ENCODE results near the gene MELK. TPM values are rescaled to one million over a fixed set of nuclear protein-coding genes. Genes with fewer than 3 reads are reported as not detected.

MELK gene
- polyA plus RNA-seq, 1 experiment: 14.7 TPM

DNA sequence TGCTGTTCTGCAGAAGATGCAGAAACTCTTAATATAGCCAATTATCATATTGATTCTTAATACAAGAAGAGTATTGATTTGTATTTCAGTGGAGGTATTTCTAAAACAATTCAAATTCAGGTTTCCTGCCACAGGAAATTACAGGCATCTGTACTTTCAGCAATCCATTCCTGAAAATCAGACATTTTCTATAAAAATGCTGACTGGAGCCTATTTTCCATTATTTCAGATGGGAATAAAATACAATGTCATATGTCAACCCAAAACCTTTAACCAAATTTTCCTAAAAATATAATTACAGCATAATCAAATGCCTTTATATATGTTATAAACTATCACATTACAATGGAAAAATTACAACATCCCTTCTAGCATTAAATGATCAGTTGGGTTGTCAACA is 131.5 kb downstream of the MELK start:
- H3K27me3 ChIP-seq (ENCODE audit: control insufficient read depth, insufficient read depth, low read length): no peaks in the 10 kb centered on the region
- ChIA-PET CTCF (no interaction called here), POLR2A (no interaction called here)
- no peak overlapping the region for H3K4me3 ChIP-seq (ENCODE audit: low read depth, low read length)
- no peaks in the 10 kb centered on the region for H3K36me3 ChIP-seq (ENCODE audit: control insufficient read depth, insufficient read depth, low read length)
- no peak for DNase-seq (ENCODE audit: low read depth)
- TF ChIP-seq, protein P1, sequence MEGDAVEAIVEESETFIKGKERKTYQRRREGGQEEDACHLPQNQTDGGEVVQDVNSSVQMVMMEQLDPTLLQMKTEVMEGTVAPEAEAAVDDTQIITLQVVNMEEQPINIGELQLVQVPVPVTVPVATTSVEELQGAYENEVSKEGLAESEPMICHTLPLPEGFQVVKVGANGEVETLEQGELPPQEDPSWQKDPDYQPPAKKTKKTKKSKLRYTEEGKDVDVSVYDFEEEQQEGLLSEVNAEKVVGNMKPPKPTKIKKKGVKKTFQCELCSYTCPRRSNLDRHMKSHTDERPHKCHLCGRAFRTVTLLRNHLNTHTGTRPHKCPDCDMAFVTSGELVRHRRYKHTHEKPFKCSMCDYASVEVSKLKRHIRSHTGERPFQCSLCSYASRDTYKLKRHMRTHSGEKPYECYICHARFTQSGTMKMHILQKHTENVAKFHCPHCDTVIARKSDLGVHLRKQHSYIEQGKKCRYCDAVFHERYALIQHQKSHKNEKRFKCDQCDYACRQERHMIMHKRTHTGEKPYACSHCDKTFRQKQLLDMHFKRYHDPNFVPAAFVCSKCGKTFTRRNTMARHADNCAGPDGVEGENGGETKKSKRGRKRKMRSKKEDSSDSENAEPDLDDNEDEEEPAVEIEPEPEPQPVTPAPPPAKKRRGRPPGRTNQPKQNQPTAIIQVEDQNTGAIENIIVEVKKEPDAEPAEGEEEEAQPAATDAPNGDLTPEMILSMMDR (IDR thresholded peaks at IDR 0.05; ENCODE audit: insufficient read depth, low read depth, low read length): no peak

DNA sequence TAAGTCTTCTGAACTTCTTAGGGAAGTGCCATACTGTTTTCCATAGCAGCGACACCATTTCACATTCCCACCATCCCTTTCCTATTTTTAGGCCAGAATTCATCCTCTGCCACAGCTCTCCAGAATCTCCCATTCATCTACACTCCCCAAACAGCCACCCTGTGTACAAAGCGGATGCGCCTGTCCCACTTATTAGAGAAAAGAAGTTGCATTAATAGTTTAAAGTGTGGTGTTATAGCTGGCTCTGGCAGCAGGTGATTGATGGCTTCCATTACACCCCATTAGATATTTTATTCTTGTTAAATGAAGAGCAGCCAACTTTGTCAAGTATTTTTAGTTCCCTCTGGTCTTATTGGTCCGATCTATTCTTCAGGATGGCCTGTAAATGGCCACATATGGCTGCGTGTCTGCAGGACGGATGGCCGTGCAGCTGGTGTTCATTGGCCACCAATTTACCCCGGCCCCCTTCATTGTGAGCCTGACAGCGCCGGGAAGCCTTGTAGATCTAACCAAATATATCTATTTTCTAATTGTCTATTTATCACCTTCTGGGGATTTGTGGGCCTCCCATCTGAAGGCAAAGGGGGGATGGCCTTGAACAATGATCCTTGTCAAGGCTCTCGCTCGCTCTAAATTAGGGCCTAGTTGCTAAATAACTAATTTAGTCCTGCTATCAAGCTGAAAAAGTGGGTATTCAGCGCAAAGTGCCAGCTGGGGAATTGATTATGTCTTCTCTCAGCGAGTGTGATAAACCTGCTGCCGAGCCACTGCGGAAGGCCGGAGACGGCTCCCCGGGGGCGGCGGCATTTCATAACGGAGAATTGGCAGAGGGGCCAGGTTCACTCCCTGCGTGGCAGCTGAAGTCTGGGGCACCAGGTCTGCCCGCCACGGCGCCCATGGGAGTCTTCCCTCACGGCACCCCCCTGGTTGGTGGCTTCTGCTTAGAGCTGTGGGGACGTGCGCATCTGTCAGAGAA is 141.1 kb downstream of the MELK start:
- Histone ChIP-seq H3K36me3 (ENCODE audit: control insufficient read depth, insufficient read depth, low read length) (no peaks in the 10 kb centered on the region), H3K4me3 (ENCODE audit: low read depth, low read length) (no peak overlapping the region), H3K27me3 (ENCODE audit: control insufficient read depth, insufficient read depth, low read length) (peaks cover 14% of the 10 kb centered on the region)
- TF ChIP-seq, protein P1 (IDR thresholded peaks at IDR 0.05; ENCODE audit: insufficient read depth, low read depth, low read length): no peak
- CTCF ChIA-PET: no interaction called here
- POLR2A ChIA-PET: no interaction called here
- no peak for DNase-seq (ENCODE audit: low read depth)

DNA sequence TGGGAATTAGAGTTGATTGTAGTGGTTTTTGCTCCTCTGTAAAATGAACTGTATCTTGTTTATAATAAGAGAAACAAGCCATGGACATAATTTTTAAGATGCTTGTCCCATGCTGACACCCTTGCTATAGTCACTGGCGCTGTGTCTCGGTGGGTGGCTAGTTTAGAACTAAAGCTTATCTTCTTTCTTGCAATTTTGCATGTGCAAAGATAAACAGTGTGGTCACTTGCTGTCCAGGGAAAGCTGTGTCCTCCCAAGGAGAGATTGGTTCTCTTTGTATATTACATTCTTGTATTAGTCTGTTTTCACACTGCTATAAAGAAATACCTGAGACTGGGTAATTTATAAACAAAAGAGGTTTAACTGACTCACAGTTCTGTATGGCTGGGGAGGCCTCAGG is 143.8 kb downstream of the MELK start:
- DNase-seq (ENCODE audit: low read depth): no peak
- ChIA-PET POLR2A (no interaction called here), CTCF (no interaction called here)
- Histone ChIP-seq H3K4me3 (ENCODE audit: low read depth, low read length) (no peak overlapping the region), H3K27me3 (ENCODE audit: control insufficient read depth, insufficient read depth, low read length) (peaks cover 8% of the 10 kb centered on the region), H3K36me3 (ENCODE audit: control insufficient read depth, insufficient read depth, low read length) (no peaks in the 10 kb centered on the region)
- TF ChIP-seq, protein P1 (IDR thresholded peaks at IDR 0.05; ENCODE audit: insufficient read depth, low read depth, low read length): no peak

DNA sequence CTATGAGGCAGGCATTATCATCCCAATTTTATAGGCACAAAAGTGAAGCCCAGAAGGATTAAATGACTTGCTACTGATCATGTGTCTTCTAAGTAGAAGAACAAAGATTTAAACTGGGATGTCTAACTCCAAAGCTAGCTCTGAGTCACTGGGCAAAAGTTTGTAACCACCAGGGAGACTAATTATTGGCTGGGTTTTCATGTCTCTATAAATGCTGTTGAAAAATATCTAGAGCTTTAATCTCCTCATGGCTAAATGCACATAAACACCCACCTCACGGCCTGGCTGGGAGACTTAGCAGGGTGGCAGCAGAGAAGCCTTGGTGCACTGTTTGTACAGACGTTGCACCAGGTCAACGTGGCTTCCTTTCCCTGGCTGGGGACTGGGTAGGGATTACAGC is 144.6 kb downstream of the MELK start:
- TF ChIP-seq, protein P1 (IDR thresholded peaks at IDR 0.05; ENCODE audit: insufficient read depth, low read depth, low read length): no peak
- POLR2A ChIA-PET: no interaction called here
- H3K4me3 ChIP-seq (ENCODE audit: low read depth, low read length): no peak overlapping the region
- H3K36me3 ChIP-seq (ENCODE audit: control insufficient read depth, insufficient read depth, low read length): no peaks in the 10 kb centered on the region
- peaks cover 8% of the 10 kb centered on the region for H3K27me3 ChIP-seq (ENCODE audit: control insufficient read depth, insufficient read depth, low read length)
- DNase-seq (ENCODE audit: low read depth): no peak
- CTCF ChIA-PET: no interaction called here

DNA sequence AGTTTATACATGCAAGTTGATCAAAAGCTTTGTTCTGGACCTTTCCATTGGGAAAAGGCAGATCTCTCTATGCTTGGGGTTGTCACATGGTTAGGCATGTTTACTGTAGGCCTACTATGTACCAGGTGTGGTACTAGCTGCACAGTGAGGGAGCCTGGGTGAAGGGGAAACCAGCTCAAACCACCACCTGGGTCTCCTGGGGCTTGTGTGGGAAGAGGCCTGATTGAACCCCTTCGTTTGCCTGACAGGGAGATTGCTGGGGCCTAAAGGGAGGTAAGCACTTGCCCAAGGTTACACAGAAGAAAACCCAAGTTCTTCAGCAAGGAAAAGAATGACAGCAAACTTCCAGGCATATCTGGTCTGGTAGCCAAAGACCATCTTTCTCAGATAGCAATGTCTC is 145.9 kb downstream of the MELK start:
- TF ChIP-seq, protein P1 (IDR thresholded peaks at IDR 0.05; ENCODE audit: insufficient read depth, low read depth, low read length): no peak
- Histone ChIP-seq H3K36me3 (ENCODE audit: control insufficient read depth, insufficient read depth, low read length) (no peaks in the 10 kb centered on the region), H3K27me3 (ENCODE audit: control insufficient read depth, insufficient read depth, low read length) (peaks cover 8% of the 10 kb centered on the region), H3K4me3 (ENCODE audit: low read depth, low read length) (no peak overlapping the region)
- no peak for DNase-seq (ENCODE audit: low read depth)
- ChIA-PET CTCF (no interaction called here), POLR2A (no interaction called here)

Data from BJ (cell line).